DMS 273 treated with DMSO at 0.1 percent for 48 hours (cell line): ENCODE data around the gene PLD5.
"Not testable (repeated sequence)": the region's sequence is repeated elsewhere in the genome, so short reads cannot be mapped to it uniquely, and the experiment has no call there.

Source experiments
- DNase-seq: peaks from one replicate; lab custom pipeline; 2025; lab: John Stamatoyannopoulos, UW

PLD5 gene

GRCh38 chr1:242211254-242212022 lies 313.1 kb downstream of the PLD5 start:
- DNase-seq, result no peak

- DNase-seq, result not testable (repeated sequence)
Observed at GRCh38 chr1:242210316-242210715, 314.2 kb downstream of the PLD5 start.

GRCh38 chr1:242209063-242209462 lies 315.4 kb downstream of the PLD5 start:
- no peak for DNase-seq

GRCh38 chr1:242208021-242208420 lies 316.5 kb downstream of the PLD5 start:
- no peak for DNase-seq

- DNase-seq, result no peak
Observed at GRCh38 chr1:242206994-242207393, 317.5 kb downstream of the PLD5 start.

GRCh38 chr1:242205622-242206489 lies 318.6 kb downstream of the PLD5 start:
- DNase-seq, result no peak

- no peak for DNase-seq
Observed at GRCh38 chr1:242203262-242203661, 321.2 kb downstream of the PLD5 start.

- DNase-seq, result no peak
Observed at GRCh38 chr1:242201090-242201489, 323.4 kb downstream of the PLD5 start.

GRCh38 chr1:242199776-242200458 lies 324.6 kb downstream of the PLD5 start:
- no peak for DNase-seq

GRCh38 chr1:242197907-242198820 lies 326.3 kb downstream of the PLD5 start:
- no peak for DNase-seq

GRCh38 chr1:242196914-242197313 lies 327.6 kb downstream of the PLD5 start:
- no peak for DNase-seq

GRCh38 chr1:242196101-242196500 lies 328.4 kb downstream of the PLD5 start:
- DNase-seq, result no peak

- DNase-seq, result no peak
Observed at GRCh38 chr1:242189591-242189990, 334.9 kb downstream of the PLD5 start.

- no peak for DNase-seq
Observed at GRCh38 chr1:242187816-242188215, 336.7 kb downstream of the PLD5 start.

- no peak for DNase-seq
Observed at GRCh38 chr1:242187171-242187570, 337.3 kb downstream of the PLD5 start.

- no peak for DNase-seq
Observed at GRCh38 chr1:242185731-242186130, 338.8 kb downstream of the PLD5 start.

- DNase-seq, result no peak
Observed at GRCh38 chr1:242184955-242185354, 339.5 kb downstream of the PLD5 start.

- DNase-seq, result not testable (repeated sequence)
Observed at GRCh38 chr1:242179767-242180166, 344.7 kb downstream of the PLD5 start.

- no peak for DNase-seq
Observed at GRCh38 chr1:242178924-242179708, 345.4 kb downstream of the PLD5 start.

- DNase-seq, result no peak
Observed at GRCh38 chr1:242178436-242178835, 346.1 kb downstream of the PLD5 start.

- no peak for DNase-seq
Observed at GRCh38 chr1:242162140-242162539, 362.4 kb downstream of the PLD5 start.
